NCI-H82 treated with DMSO at 0.1 percent for 48 hours (cell line): ENCODE measurements around the gene HELZ2.
"Not testable (repeated sequence)": the region's sequence is repeated elsewhere in the genome, so short reads cannot be mapped to it uniquely, and the experiment has no call there.

Source experiments
- DNase-seq: peaks from one replicate; lab custom pipeline; 2025; ENCODE audit not compliant: unreplicated experiment; lab: John Stamatoyannopoulos, UW

HELZ2 gene

DNA sequence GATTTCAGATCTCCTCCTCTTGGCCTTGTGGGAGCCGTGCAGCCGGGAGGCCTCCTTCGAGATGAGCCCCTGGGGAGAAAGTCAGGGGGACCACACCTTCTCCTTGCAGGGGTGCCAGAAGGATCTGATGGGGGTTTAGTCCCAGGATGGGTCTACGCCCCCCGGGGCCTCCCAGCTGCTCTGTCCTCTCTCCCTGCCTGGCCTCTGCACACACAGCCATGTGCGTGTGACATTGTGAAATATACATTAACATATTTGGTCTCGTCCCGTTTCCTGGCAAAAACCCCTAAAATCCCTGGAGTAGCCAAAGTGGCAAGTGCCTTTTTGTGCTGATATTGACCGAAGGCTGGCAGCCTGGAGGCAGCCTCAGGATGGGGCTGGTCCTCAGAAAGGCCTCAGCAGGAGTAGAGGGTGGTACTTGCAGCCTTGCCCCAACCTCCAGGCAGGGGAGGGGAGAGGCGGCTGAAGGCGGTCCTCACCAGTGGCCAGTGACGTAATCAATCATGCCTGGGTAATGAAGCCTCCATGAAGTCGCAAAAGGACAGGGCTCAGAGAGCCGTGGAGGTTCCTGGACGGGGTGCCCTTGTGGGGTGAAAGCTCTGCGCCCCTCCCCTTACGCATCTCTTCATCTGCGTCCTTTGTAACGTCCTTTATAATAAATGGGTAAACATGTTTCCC is 5.1 kb upstream of the HELZ2 start:
- DNase-seq: no peak

DNA sequence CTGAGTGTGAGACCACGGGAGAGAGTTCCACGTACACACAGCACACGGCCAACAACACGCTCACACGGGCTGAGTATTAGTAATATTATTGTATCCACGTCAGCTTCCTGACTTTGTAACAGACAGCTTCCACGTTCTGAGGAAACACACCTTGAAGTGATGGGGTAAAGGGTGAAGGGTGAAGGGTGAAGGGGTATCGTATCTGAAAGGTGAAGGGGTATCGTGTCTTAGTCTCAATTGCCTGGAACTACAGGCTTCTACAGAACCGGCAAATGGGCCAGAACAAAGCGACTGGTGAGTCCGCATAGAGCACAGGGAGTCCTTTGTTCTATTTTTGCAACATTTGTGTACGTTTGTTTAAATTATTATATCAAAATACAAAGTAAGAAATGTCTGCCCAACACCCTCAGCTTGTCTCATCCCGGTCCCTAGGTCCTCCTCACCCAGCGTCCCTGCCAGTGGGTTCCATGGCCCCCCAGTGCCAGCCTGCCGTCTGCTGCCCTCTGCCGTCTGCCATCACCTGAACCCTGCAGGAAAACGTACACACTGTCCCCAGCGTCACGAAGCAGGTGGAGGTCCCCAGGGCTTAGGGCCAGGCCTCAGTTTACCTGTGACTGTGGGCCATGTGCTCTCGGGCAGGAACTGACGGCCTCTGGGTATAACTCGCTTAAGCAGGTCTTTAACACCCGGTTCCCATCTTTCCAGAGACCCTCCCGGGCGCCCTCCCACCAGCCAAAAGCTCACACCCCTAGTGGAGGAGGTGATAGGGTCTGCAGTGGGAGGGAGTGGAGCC is 4.4 kb upstream of the HELZ2 start:
- DNase-seq: no peak

DNA sequence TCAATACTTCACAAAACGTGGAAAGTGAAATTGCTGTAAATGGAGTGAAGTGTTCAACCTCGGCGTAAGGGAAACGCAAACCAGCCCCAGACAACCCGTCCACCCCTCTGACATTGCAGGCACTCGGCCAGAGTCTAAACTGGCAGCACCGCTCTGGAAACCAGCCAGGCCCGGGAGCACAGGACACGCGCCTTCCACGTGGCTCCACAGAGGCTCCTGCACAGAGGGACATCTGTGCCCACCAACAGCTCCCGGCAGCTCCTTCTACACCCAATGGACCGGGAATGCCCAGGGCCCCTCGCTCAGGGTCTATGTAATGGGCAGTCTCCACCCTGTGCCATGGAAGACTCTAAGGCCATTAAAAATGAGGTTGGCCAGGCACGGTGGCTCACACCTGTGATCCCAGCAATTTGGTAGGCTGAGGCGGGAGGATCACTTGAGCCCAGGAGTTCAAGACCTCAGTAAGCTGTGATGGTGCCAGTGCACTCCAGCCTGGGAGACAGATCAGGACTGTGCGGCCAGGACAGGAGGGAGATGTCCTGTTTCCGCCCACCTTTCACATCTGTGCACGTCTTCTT is 3.4 kb upstream of the HELZ2 start:
- no peak for DNase-seq

DNA sequence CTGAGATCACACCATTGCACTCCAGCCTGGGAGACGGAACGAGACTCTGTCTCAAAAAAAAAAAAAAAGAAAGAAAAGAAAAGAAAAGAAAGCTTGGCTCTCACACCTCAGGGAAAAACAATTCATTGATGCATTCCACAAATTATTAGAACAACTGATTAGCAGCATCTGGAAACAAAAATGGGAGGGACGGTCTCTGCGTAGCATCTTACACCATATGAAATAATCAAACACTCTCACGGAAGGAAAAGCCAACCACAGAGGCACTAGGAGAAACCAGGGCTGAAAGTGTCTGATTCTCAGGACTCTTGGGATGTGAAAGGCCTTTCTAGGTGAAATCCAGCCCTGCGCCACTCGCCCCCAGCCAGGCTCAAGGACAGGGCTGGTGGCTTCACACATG is 2.3 kb upstream of the HELZ2 start:
- DNase-seq: no peak

DNA sequence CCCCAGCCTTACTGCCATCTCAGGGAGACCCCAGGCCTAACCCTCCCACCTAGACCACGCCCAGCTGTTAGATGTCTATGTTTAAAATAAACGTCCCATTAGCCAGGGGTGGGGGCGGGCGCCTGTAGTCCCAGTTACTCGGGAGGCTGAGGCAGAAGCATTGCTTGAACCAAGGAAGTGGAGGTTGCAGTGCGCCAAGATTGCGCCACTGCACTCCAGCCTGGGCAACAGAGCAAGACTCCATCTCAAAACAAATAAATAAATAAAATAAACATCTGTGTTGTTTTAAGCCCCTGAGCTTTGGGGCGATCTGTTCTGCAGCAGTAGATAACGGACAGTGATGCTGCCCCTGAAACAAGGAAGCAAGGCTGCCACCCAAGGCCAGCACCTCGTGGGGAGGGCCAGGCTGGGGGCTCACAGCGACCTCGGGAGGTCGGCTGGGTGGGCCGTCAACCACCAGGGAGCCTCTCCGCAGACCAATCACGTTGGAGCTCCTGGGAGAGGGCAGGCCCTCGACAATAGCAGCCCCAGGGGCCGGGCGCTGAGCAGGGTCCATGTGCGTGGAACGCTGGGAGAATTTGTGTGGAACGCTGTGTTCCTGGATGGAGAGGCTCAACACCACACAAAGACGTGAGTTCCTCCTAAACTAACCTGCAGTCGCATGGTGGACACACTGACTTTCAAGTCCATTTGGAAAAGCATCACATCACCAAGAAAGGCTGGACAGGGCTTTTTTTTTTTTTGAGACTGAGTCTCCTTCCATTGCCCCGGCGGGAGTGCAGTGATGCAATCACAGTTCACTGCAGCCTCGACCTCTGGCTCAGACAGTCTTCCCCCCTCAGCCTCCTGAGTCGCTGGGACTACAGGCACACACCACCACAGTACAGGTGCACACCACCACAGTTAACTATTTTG is 1.0 kb upstream of the HELZ2 start:
- DNase-seq: no peak

DNA sequence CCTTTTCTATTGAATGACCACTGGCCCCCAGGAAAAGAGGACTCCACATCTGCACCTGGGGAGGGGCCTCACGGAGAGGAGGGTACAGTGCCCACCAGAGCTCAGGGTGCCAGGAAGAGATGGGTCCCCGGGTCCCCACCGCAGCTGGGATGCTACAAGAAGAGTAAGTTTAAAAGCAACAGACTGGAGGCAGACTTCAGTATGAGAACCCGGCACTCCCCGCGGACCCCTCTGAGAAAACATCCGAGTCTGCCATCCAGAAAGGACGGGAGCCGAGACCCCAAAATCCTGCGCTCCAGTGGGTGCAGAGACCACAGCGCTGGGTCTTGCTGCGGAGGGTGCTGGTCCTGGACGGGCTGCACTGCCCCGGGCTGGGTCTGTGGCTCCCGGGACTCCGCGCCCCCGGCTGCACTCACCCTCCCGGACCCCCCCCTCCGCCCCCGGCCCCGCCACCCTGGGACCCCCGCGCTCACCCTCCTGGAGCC is 350 bp downstream of the HELZ2 start:
- no peak for DNase-seq

DNA sequence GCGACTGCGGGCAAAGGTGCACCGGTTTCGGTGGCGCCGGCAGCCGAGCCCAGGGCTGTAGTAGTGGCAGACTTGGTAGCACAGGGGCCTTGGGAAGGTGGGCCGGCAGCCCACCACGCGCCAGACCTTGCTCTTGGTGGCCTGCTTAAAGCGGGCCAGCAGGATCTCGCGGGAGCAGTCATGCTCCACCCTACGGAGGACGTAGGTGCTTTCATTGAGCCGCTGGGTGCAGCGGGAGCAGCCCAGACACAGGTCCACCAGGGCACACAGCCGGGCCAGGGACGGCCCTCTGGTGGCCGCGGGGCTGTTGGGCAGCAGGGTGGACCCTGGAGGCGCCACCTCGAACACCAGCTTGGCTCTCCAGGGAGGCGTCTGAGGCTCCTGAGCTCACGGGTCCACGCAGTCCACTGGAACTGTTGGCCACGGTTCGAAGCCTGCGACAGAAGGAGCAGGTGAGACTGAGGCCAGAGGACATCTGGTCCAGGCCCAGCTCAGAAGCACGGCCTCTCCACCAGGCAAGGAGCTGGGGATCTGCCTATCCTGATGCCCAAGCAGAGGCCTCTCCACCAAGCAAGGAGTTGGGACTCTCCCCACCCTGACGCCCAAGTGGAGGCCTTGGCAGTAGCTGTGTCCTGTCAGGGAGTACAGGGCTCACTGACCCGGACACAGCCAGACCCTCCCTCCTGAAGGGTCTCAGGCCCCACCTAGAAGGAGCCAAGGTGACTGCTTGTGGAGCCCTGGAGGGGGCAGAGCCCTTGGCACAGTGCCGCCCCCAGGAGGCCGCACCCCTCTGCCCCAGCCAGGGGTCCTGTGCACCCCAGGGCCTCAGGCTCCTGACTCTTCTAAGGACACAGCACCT is 1.0 kb downstream of the HELZ2 start:
- DNase-seq: no peak

DNA sequence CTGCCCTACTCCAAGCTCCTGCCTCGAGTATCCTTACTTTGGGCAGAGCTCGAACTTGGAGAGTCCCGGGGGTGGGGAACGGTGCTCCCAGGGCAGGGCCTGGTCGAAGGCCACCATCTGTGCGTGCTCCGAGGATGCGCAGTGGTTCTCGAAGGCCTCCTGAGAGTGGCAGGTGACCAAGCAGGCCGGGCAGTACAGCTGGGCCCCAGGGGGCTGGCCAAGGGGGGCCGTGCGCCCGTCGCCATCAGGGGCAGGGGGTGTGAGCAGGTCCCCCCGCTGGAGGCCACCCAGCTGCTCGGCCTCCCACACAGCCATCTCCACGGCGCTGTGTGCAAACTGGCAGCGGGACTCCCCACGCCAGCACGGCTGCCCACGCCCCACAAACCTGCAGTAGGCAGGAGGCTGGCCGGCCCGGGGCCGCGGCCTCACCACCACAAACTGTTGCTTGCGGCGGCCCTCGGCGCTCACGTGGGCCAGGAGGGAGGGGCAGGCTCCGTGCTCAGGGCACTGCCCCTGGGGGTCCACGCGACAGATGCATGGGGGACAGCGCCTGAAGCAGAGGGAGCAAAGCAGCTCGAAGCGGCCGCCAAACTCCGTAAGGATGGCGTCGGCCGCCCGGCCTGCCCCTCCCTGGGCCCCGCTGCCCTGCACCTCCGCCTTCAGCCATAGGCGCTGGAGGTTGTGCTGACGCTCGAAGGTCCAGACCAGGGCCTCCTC is 1.8 kb downstream of the HELZ2 start:
- DNase-seq: no peak

DNA sequence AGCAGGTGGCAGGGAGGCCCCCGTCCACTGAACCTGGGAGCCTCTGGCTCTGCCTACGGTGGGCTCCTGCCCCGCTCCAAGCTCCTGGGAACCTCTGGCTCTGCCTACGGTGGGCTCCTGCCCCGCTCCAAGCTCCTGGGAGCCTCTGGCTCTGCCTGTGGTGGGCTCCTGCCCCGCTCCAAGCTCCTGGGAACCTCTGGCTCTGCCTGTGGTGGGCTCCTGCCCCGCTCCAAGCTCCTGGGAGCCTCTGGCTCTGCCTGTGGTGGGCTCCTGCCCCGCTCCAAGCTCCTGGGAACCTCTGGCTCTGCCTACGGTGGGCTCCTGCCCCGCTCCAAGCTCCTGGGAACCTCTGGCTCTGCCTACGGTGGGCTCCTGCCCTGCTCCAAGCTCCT is 3.0 kb downstream of the HELZ2 start:
- not testable (repeated sequence) for DNase-seq

DNA sequence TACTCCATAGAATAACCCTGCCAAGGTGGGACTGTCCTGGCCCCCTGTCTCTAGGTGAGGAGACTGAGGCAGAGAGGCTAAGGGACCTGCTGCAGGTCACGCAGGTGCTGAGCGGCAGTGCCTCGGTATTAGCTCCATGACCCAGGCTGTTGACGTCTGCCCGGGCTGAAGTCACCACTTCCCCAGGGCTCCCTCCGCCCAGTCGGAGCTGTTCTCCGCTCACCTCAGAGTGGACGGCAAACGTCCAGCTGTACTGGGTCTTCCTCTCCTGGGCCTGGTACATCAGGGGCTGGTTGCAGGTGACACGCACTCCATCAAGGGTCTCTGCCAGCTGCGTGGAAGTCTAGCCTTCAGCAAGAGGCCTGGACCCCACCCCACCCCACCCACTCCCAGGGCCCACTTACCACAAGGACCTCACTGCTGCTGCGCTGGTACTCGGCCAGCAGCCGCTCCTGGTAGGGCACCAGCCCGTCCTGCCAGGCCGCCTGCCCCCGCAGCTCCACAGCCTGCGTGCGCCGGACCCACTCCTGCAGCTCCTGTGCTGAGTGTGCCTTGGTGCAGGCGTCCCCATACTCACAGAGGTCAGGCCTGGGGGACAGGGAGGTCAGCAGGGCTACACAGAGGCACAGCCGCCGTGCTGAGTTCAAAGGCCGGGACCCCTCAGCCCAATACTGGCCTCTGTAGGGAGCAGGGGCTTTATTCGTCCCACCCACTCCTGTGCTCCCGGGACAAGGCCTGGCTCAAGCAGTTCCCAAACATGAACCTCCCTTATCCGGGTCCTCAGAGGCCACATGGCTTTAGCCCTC is 3.6 kb downstream of the HELZ2 start:
- no peak for DNase-seq

DNA sequence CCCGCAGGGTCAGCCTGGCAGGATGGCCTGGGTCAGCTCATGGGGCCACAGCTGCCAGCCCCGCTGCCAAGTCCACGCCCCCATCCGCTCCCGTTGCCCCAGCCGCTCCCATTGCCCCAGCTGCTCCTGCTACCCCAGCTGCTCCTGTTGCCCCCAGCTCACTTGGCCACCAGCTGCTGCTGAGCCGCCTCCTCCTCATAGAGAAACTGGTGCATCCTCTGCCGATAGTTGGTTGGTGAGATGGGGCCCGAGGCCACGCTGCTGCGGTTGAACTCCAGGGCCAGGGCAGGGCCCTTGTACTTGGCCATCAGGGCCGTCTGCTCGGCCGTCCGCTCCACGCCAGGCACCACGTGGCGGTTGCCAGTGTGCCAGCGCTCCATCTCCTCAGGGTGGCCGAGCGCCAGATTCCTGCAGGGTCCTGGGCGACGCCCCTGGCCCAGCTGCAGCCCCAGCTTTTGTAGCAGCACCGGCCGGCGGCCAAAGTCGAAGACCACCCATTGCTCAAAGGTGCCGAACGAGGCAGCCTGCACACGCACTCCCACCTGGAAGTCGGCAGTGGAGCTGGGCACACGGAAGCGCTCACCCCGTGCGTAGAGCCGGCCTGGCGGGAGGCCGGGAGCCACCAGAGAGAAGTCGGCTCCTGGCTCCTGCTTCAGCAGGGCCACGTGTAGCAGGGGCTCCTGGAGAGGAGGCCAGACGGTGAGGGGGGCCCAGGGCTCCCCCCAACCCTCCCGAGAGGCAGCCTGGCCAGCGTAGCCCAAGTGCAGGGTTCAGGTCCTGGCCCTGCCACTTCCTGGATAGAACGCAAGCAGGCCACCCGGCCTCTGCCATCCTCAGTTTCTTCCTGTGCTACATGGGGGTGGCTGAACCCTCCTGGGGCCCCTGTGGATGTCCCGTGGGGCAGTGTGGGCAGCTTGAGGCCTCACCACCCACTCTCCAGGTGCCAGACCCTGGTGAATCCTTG is 4.8 kb downstream of the HELZ2 start:
- DNase-seq: no peak

DNA sequence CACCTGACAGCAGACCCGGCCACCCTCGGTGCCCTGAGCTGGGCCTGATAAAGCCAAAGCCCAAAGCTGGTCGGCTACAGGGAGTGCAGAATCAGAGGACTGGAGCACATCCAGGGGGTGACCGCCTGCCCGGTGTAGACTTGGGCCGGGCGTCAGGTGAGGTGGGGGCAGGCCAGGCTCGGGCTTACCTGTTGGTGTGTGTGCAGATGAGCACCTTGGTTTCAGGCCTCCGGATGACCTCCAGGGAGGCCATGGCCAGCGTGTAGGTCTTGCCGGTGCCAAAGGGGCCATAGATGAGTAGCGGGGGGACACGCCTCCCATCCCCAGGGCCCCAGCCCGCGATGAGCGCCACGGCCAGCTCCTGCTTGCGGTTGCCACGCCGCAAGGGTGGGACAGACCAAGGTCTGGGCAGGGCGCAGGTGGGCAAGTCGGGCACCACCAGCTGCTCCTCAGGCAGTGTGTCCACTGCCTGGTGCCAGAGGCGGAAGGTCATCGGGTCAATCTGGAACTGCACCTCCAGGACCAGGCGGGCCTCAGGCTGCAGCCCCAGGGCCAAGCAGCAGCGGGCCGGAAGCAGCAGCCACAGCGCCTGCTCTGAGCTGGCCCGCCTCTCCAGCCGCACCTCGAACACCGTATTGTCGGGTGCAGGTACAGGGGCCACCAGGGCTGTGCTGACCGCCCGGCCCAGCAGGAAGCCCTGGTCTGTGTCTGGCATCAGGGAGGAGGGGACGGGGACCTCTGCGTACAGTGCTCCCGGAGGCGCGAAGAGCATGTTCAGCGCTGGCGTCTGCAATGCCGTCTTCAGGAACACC is 5.7 kb downstream of the HELZ2 start:
- DNase-seq: no peak

DNA sequence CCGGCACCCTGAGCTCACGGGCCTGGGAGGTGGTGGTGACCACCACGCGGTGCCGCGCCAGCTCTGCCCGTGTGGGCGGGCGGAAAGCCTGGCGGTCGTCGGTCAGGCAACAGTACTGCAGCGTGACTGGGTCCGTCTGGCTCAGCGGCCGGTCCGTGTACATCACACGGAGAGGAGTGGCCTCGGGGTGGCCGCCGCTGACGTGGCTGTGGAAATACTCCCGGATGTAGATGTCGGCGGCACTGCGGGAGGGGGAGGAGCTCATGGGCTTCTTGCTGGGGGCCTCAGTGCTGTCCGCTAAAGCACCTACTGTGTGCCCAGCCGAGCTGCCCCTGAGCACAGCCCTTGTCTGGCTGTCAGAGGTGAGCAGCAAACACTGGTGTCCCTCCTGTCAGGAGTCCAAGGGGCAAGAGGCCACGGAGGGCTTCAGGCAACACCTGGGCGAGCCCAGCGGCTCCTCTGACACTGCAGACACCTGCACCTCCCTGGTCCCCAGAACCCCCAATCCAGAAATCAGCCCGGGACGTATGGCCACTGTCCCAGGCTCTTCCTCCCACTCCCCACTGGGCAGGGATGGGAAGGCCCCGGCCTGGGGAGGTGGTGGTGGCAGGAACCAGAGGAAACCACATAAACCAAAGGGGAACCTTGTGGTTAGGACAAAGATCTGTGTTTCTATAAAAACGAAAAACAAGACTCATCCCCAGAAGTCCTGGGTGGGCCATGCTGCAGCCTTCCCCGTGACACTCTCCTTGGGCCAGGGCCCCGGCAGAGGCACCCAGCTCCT is 6.5 kb downstream of the HELZ2 start:
- no peak for DNase-seq

DNA sequence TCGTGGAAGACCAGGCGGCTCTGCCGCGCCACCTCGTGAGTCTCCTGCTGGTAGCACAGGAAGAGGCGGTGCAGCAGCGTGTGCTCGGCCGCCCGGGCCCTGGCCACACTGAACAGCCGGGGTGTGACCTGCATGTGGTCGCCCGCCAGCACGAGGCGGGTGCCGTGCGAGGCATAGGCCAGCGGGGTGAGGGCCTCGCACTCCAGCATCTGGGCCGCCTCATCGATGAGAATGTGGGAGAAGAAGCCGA is 7.0 kb downstream of the HELZ2 start:
- no peak for DNase-seq

DNA sequence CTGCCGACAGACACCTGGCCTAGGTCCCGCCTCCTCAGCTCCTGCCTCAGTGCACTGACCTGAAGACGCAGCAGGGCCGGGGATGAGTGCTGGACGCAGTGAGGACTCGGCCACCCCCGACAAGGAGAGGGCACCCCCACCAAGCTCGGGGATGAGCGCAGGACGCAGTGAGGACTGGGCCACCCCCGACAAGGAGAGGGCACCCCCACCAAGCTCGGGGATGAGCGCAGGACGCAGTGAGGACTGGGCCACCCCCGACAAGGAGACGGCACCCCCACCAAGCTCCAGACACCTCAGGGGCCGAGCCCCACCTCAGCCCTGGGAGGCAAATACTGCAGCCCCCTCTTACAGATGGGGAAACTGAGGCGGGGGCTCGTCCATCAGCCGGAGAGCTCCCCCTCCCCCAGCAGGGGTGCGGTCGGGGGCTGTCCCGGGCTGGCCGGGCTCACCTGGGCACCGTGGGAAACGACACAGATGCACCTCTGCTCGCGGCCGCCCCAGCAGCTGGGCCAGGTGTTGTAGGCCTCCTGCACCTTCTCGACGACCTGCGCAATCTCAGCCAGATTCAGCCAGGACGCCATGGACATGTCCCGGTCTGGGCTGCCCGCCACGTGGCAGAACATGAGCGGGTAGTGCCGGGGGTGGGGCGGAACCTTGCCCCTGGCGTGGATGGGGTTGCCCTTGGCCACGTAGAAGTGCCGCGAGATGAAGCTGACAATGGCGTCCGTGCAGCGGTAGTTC is 7.5 kb downstream of the HELZ2 start:
- DNase-seq: no peak
